Tibial artery (tissue), 4 donors: ENCODE measurements around the gene CGB5.
A peak's percentile ranks its signal among the peaks of the same experiment; 100 is the strongest.
"Not testable (repeated sequence)": the region's sequence is repeated elsewhere in the genome, so short reads cannot be mapped to it uniquely, and the experiment has no call there.

Source experiments
- DNase-seq, 2 donors: peaks; one replicate each; pipeline ENCODE4 v3.0.0-alpha.2; 2019
- H3K27ac ChIP-seq, 2 donors: fragments of 200-600 bp; sonication (generic) in 1 of 2; 1 replicate in 1 of 2; 2 replicates in 1 of 2; pipeline ENCODE4 v1.5.1; 2018 to 2019; ENCODE audit warnings: mild to moderate bottlenecking in 1 of 2
- H3K27me3 ChIP-seq, 2 donors: fragments of 200-600 bp; sonication (generic) in 1 of 2; one replicate each; pipeline versions ENCODE4 v1.5.1 to v1.6.0; 2016 to 2019
- H3K36me3 ChIP-seq, 3 donors: fragments of 200-600 bp; sonication (generic) in 2 of 3; one replicate each; pipeline ENCODE4 v1.5.1; 2016 to 2019; ENCODE audit warnings: mild to moderate bottlenecking in 2 of 3
- H3K4me1 ChIP-seq, 4 donors: fragments of 200-600 bp; sonication (generic) in 2 of 4; 1 replicate in 3 of 4; 2 replicates in 1 of 4; pipeline ENCODE4 v1.5.1; 2016 to 2019
- H3K4me3 ChIP-seq, 2 donors: fragments of 200-600 bp; sonication (generic) in 1 of 2; 1 replicate in 1 of 2; 2 replicates in 1 of 2; pipeline ENCODE4 v1.5.1; 2018 to 2019; ENCODE audit warnings: mild to moderate bottlenecking in 2 of 2
- H3K9me3 ChIP-seq, 3 donors: fragments of 200-600 bp; sonication (generic) in 1 of 3; one replicate each; pipeline ENCODE4 v1.5.1; 2016 to 2019
- intact Hi-C: fragments of 100-400 bp; cut with DNase I; formaldehyde crosslinking; loops from one replicate; pipeline ENCODE4 v1.15.0; 2023; ENCODE audit warnings: low total_unique reads
- TF ChIP-seq, protein P1 (sequence below), 2 experiments: fragments of 200-600 bp in 1 of 2; fragments of 450-650 bp in 1 of 2; IDR thresholded peaks; one replicate each; pipeline ENCODE4 v1.5.1; 2017 to 2019; ENCODE audit warnings: antibody characterized with exemption in 2 of 2, mild to moderate bottlenecking in 1 of 2, moderate library complexity in 1 of 2

The CGB5 gene

DNA sequence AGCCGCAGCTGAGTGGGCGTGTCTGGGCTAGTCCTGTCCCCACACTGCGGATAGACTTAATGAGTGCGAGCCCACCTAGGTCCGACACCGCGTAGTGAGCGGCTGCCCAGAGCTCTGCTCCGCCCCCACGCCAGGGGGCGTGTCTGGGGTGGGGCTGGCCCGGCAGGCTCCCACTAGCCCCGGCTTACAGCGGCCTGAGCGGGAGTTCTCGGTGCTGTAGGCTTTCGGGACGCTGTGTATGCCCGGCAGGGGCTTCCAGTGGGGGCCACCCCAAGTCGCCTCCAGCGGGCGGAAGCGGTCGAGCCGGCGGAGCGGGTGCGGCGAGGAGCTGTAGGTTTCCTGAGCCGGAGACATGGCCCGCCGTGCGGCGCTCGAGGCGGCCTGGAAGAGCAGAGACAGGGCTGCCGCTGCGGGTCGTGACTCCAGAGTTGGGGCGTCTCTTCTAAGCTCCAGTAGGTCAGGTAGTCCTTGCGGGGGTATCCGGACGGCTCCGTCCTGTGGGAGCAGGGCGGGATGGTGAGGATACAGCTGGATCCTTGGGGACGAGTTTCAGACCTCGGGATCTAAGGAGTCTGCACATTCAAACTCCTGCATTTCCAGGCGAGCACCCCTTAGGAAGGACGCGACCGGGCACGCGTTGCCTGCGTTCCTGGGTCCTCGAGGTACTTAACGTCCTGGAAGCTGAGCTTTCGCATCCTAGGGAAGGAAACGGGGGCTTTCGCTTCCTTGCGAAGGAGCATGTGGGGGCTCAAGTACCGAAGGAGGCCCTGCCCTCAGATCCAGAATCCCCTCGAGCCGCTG lies 12.7 kb downstream of the CGB5 start:
- H3K27ac ChIP-seq: no peak overlapping the region
- TF ChIP-seq, protein P1, sequence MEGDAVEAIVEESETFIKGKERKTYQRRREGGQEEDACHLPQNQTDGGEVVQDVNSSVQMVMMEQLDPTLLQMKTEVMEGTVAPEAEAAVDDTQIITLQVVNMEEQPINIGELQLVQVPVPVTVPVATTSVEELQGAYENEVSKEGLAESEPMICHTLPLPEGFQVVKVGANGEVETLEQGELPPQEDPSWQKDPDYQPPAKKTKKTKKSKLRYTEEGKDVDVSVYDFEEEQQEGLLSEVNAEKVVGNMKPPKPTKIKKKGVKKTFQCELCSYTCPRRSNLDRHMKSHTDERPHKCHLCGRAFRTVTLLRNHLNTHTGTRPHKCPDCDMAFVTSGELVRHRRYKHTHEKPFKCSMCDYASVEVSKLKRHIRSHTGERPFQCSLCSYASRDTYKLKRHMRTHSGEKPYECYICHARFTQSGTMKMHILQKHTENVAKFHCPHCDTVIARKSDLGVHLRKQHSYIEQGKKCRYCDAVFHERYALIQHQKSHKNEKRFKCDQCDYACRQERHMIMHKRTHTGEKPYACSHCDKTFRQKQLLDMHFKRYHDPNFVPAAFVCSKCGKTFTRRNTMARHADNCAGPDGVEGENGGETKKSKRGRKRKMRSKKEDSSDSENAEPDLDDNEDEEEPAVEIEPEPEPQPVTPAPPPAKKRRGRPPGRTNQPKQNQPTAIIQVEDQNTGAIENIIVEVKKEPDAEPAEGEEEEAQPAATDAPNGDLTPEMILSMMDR (IDR thresholded peaks at IDR 0.05): peak in 1 of 2 experiments; percentile 25
- peaks cover 0 to 29% of the 10 kb centered on the region in 2 donors for H3K27me3 ChIP-seq
- no peaks in the 10 kb centered on the region for H3K36me3 ChIP-seq
- H3K4me3 ChIP-seq: peak overlapping the region; percentile 48 to 64
- no peaks in the 10 kb centered on the region for H3K9me3 ChIP-seq
- DNase-seq: peak; percentile 49 to 76
- peaks cover 0 to 28% (median 20%) of the 10 kb centered on the region in 4 donors for H3K4me1 ChIP-seq
- intact Hi-C loops: no loop called here

DNA sequence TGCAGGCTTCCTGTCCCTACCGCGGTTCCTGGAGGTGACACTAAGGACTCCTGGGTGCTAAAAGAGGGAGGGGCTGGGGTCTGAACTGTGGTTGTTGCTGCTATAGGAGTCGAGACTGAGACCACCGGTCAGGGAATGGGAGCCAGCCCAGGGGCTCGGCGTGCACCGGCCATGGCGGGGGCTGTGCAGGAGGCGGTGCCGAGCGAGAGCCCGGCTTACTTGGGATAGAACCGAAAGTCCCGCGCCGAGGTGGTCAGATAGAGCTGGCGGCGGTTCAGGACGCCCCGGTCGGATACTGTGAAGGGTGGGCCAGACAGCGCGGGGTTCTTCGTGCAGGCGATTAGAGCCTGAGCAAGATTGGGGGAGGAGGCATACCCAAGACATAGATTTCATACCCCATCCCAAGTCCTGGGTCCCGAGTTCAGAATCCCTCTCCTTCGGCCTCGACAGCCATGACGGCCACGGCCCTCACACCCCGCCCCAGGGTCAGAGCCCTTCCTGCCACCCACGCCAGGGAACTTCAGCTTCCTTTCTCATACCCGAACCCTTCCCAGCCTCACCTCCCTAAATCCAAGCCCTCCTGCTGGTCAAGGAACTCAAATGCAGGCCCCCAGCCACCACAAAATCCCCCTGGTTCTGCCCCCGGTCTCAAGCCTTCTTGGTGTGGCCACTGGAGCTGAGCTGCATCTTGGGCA lies 13.4 kb downstream of the CGB5 start:
- peaks cover 0 to 37% of the 10 kb centered on the region in 2 donors for H3K27me3 ChIP-seq
- H3K36me3 ChIP-seq, H3K27ac ChIP-seq, intact Hi-C loops, DNase-seq, H3K9me3 ChIP-seq: not testable (repeated sequence)
- H3K4me1 ChIP-seq: peaks cover 0 to 28% (median 20%) of the 10 kb centered on the region in 4 donors
- peak overlapping the region; percentile 48 to 64 for H3K4me3 ChIP-seq

DNA sequence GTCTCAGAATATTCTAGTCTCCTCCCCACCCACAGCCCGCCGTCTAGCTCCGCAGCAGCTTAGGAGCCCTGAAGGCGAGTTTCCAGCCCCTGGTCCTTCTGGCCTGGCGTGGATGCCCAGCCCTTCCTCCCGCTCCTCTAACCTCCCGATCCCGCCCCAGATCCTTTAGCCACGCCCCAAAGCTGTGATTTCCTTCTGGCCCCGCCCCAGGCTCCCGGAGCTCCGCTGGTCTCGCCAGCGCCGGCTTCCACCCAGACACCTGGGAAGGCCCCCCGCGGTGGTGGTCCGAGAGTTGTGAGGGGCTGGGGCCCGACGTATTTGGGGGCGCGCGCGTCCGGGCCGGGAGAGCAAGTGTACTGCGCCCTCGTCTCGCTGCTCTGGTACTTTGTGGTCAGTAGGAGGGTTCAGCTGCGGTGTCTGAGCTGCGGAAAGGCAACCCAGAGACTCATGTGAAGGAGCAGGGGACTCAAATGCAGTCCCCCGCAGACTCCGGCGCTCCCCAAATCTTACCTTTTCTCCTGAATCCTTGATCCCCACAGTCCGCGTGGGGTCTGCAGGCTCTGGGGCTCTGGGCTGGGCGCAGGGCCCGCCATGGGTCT lies 14.1 kb downstream of the CGB5 start, which contains the start of gene CGB7:
Gene CGB7, minus strand, starts transcription at position 114 of the 599 bp plus-strand sequence. CDS start 2,374 bp downstream, outside the sequence.
- no peaks in the 10 kb centered on the region for H3K36me3 ChIP-seq
- peak within 1 kb of the TSS; percentile 48 to 64 for H3K4me3 ChIP-seq
- H3K9me3 ChIP-seq: no peaks in the 10 kb centered on the region
- no peak within 1 kb of the TSS for H3K27ac ChIP-seq
- peaks cover 0 to 42% of the 10 kb centered on the region in 2 donors for H3K27me3 ChIP-seq
- intact Hi-C loops: no loop called here
- TF ChIP-seq, protein P1 (IDR thresholded peaks at IDR 0.05): no peak
- peaks cover 0 to 28% (median 20%) of the 10 kb centered on the region in 4 donors for H3K4me1 ChIP-seq
- peak; percentile 64 to 80 for DNase-seq

DNA sequence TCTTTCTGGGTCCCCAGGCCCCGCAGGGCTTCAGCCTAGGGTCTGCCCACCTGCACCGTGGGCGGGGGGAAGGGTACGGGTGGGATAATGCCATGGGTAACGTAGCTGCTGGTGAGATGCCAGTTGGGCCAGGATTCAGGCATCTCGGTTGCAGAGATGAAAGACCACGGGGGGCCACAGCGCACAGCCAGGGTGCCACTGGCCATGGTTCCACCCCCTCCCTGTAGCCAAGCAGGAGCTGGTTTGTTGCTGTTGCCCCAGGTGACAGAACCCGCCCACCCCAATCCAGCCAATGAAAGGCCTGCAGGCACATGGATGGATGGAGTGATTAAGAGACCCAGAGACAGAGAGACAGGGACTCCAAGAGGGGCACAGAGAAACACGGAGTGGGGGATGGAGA lies 14.9 kb downstream of the CGB5 start:
- intact Hi-C loops: no loop called here
- no peak for DNase-seq
- Histone ChIP-seq H3K27ac (no peak overlapping the region), H3K4me1 (peaks cover 0 to 28% (median 20%) of the 10 kb centered on the region in 4 donors), H3K4me3 (no peak overlapping the region), H3K36me3 (no peaks in the 10 kb centered on the region), H3K27me3 (peaks cover 0 to 50% of the 10 kb centered on the region in 2 donors), H3K9me3 (no peaks in the 10 kb centered on the region)
- TF ChIP-seq, protein P1 (IDR thresholded peaks at IDR 0.05): no peak

DNA sequence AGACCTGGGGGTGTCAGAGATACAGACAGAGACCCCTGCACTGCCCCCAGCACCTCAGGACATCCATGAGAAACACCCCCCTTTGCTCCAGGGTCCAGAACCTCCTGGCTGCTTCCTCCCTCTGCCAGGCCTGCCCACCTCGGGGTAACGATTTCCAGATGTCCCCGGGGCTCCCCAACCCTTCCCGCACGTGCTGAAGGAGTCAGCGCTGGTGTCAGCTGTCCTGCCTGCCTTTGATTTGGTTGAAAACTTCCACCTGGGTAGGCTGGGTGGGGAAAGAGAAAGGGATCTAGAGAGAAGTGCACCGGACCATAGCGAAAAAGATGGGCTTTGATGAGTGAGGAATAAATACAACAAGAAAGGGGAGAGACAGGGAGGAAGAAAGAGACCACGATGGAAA lies 15.4 kb downstream of the CGB5 start:
- Histone ChIP-seq H3K4me3 (no peak overlapping the region), H3K4me1 (peaks cover 0 to 28% (median 20%) of the 10 kb centered on the region in 4 donors), H3K27ac (no peak overlapping the region), H3K36me3 (no peaks in the 10 kb centered on the region), H3K27me3 (peaks cover 0 to 55% of the 10 kb centered on the region in 2 donors), H3K9me3 (no peaks in the 10 kb centered on the region)
- DNase-seq: no peak
- TF ChIP-seq, protein P1 (IDR thresholded peaks at IDR 0.05): no peak
- intact Hi-C loops: no loop called here
